HFFc6 (cell line): ENCODE data around the gene STC2. TPM values are rescaled to one million over a fixed set of nuclear protein-coding genes. Genes with fewer than 3 reads are reported as not detected.

Source experiments
- DNase-seq: peaks from one replicate; pipeline ENCODE4 v3.0.0-alpha.2; 2018
- H3K27ac Mint-ChIP-seq: 2 replicates; pipeline ENCODE4 v1.8.0; 2020; ENCODE audit warnings: mild to moderate bottlenecking, mixed read lengths
- H3K27me3 Mint-ChIP-seq: 2 replicates; pipeline ENCODE4 v1.8.0; 2021; ENCODE audit warnings: mild to moderate bottlenecking, moderate library complexity, mixed read lengths; ENCODE audit not compliant: insufficient read depth
- H3K36me3 Mint-ChIP-seq: 2 replicates; pipeline ENCODE4 v1.8.0; 2021; ENCODE audit warnings: low read depth, mixed read lengths
- H3K4me1 Mint-ChIP-seq: 2 replicates; pipeline ENCODE4 v1.8.0; 2020; ENCODE audit warnings: low read depth, mixed read lengths
- H3K4me3 Mint-ChIP-seq: 2 replicates; pipeline ENCODE4 v1.8.0; 2020; ENCODE audit warnings: mild to moderate bottlenecking, moderate library complexity, mixed read lengths
- H3K9me3 Mint-ChIP-seq: 2 replicates; pipeline ENCODE4 v1.8.0; 2020; ENCODE audit warnings: mild to moderate bottlenecking, mixed read lengths
- microRNA-seq: library from miRNA; unstranded; fragments of <30 nt; microRNA quantifications from one replicate; pipeline ENCODE4, GENCODE V29; 2019
- total RNA-seq, 6 experiments: library from RNA; stranded (reverse); fragmentation: NEBNext Ultra II Directional; extraction: Animal tissue kit (Norgen Biotek cat#: 25700); gene quantifications; 2 replicates in 1 of 6; 3 replicates in 5 of 6; pipeline ENCODE4 v1.2.3, GENCODE V29; 2021
- TF ChIP-seq, protein P1 (sequence below): fragments of 200-600 bp; sonication (generic); IDR thresholded peaks from 2 replicates; pipeline ENCODE4 v1.5.0; 2021; ENCODE audit warnings: antibody characterized with exemption, mild to moderate bottlenecking

STC2 gene
- total RNA-seq, 6 experiments from 2014 or later, result 66.3 to 89.0 (median 71.5) TPM

DNA sequence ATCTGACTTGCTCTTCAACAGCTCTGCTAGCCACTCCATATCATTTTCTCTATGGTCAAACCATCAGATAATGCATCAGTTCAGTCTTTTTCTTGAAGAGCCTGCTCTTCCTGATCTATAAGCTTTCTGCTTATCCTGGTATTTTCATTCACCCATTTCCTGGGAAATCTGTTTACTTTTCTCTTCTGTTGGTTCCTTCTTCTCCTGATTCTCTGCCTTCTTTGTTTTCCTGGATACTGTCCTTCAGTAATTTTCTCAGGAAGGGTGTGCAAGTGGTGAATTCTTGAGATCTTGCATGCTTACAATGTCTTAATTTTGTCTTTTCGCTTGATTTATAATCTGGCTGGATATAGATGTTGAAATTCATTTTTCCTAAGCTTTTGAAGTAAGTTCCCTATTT lies 53.4 kb downstream of the STC2 start:
- no peak overlapping the region for H3K27ac Mint-ChIP-seq
- 0 out of 2 replicates have a peak, but pooled peaks cover 4% of the 10 kb centered on the region for H3K36me3 Mint-ChIP-seq
- peaks cover 7% of the 10 kb centered on the region; the same call in 1 of the 2 replicates for H3K4me1 Mint-ChIP-seq
- H3K4me3 Mint-ChIP-seq, result no peak overlapping the region
- H3K9me3 Mint-ChIP-seq, result peaks cover 5% of the 10 kb centered on the region
- TF ChIP-seq, protein P1, sequence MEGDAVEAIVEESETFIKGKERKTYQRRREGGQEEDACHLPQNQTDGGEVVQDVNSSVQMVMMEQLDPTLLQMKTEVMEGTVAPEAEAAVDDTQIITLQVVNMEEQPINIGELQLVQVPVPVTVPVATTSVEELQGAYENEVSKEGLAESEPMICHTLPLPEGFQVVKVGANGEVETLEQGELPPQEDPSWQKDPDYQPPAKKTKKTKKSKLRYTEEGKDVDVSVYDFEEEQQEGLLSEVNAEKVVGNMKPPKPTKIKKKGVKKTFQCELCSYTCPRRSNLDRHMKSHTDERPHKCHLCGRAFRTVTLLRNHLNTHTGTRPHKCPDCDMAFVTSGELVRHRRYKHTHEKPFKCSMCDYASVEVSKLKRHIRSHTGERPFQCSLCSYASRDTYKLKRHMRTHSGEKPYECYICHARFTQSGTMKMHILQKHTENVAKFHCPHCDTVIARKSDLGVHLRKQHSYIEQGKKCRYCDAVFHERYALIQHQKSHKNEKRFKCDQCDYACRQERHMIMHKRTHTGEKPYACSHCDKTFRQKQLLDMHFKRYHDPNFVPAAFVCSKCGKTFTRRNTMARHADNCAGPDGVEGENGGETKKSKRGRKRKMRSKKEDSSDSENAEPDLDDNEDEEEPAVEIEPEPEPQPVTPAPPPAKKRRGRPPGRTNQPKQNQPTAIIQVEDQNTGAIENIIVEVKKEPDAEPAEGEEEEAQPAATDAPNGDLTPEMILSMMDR, result no peak
- DNase-seq, result no peak
- H3K27me3 Mint-ChIP-seq, result peaks cover 31% of the 10 kb centered on the region

DNA sequence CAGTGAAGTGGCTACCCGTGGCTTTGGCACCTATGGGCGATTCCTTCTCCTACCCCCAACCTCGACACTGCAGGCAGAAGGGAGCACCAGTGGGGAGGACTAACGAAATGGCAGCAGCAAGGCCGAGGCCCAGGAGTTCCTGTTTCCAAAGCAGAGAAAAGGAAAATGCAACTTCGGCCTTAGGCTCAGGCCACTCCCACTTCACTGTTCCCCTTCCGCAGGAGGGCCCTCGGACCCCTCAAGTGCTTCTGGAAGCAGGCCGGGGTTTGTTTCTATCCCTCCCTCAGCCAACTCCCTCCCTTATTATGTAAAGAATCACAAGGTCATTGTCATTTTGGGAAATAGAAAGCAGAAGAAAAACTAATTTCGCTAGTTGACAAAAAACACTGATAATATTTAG lies 56.8 kb downstream of the STC2 start:
- TF ChIP-seq, protein P1, result no peak
- Mint-ChIP-seq H3K9me3 (peaks cover 5% of the 10 kb centered on the region), H3K27ac (no peak overlapping the region), H3K4me3 (no peak overlapping the region), H3K27me3 (peaks cover 39% of the 10 kb centered on the region), H3K4me1 (no peaks in the 10 kb centered on the region), H3K36me3 (0 out of 2 replicates have a peak, but pooled peaks cover 4% of the 10 kb centered on the region)
- DNase-seq, result no peak

DNA sequence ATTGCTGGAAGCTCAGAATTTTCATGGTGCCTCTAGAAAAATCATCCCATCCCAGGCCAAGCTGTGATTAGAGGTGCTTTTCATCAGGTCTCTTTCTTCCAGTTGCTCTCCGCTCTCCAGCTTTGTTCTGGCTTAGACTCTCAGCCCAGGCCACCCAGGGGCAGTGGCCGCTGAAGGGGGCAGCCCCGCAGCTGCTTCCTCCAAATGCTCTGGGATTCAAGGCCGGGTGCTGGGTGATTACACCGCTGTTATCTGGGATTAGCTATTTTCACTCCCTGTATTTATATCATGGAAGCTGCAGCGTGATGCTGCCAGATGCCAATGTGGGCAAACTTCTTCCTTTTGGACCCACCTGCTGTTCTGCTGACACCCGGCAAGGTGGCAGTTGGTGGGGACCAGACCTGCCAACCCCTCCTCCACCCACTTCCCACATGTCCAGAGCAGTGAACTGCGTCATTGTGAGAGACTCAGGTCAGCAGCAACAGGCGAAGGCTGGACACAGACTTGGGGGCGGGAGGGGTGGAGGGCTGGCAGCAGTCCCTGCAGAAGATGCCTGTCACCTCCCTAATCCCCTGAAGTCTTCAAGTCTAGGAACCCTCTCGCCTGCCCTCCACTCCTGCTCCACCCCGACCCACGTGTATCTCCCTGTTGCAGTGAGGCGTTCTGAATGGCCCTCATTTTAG lies 59.3 kb downstream of the STC2 start:
- Mint-ChIP-seq H3K36me3 (no peaks in the 10 kb centered on the region), H3K27me3 (peaks cover 42% of the 10 kb centered on the region), H3K4me3 (no peak overlapping the region), H3K9me3 (no peaks in the 10 kb centered on the region; the same call in 1 of the 2 replicates), H3K27ac (no peak overlapping the region), H3K4me1 (no peaks in the 10 kb centered on the region)
- TF ChIP-seq, protein P1, result no peak
- DNase-seq, result no peak

DNA sequence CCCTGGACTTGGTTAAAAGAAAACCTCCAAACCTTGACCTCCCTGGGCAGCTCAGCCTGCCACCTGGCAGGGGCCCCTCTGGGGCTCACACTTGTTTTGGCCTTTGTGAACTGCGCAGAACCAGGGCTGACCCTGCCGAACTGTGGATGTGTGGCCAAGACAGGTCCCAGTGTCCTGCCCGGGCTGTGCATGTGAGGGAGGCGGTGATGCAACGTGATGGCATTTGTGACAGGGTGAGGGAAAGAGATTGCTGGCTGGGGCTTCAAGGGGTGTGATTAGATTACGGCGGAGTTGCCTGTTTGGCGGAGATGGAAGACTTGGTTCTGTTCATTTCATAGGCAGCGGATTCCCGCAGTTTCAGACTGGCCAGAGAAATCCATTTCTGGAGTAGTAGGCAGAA lies 62.8 kb downstream of the STC2 start:
- Mint-ChIP-seq H3K4me1 (no peaks in the 10 kb centered on the region), H3K9me3 (no peaks in the 10 kb centered on the region), H3K27ac (no peak overlapping the region), H3K36me3 (no peaks in the 10 kb centered on the region), H3K4me3 (no peak overlapping the region), H3K27me3 (peaks cover 45% of the 10 kb centered on the region)
- DNase-seq, result no peak
- TF ChIP-seq, protein P1, result no peak

Small RNA genes within 50 kb of the gene (microRNA-seq; reads per million reads assigned to microRNA genes)
- gene MIR8056, result not detected

Other genes with a start within 250 kb of the STC2 start
- 10 to 100 TPM; 13.9 to 20.9 (median 17.3) TPM for gene BNIP1, start 183.9 kb downstream of the STC2 start, total RNA-seq
- not detected for gene NKX2-5, start 93.2 kb downstream of the STC2 start, total RNA-seq